ENCODE measurements around the gene C1QTNF5.

C1QTNF5 gene

GRCh38 chr11:119336744-119337469 lies 3.8 kb downstream of the C1QTNF5 start:
- DNase-seq = no peak

GRCh38 chr11:119335655-119336543 lies 4.8 kb downstream of the C1QTNF5 start:
- DNase-seq = no peak

GRCh38 chr11:119335091-119335654 lies 5.5 kb downstream of the C1QTNF5 start:
- no peak for DNase-seq

- DNase-seq = peak; percentile 99
Observed at GRCh38 chr11:119334174-119334930, 6.3 kb downstream of the C1QTNF5 start, which contains the start of gene RNF26. Gene RNF26, plus strand, starts transcription at chr11:119334527. Its CDS starts 596 bp downstream, at chr11:119335123.

GRCh38 chr11:119332111-119332765 lies 8.4 kb downstream of the C1QTNF5 start:
- DNase-seq = no peak

GRCh38 chr11:119330237-119330636 lies 10.4 kb downstream of the C1QTNF5 start:
- DNase-seq = no peak

GRCh38 chr11:119329320-119329719 lies 11.4 kb downstream of the C1QTNF5 start:
- DNase-seq = no peak

GRCh38 chr11:119324189-119324588 lies 16.5 kb downstream of the C1QTNF5 start:
- no peak for DNase-seq

- DNase-seq = peak; percentile 71
Observed at GRCh38 chr11:119323532-119324033, 17.1 kb downstream of the C1QTNF5 start.

GRCh38 chr11:119322921-119323531 lies 17.7 kb downstream of the C1QTNF5 start:
- no peak for DNase-seq

- peak; percentile 34 for DNase-seq
Observed at GRCh38 chr11:119322360-119322739, 18.3 kb downstream of the C1QTNF5 start.

- peak; percentile 82 for DNase-seq
Observed at GRCh38 chr11:119320776-119321524, 19.7 kb downstream of the C1QTNF5 start.

GRCh38 chr11:119320240-119320775 lies 20.4 kb downstream of the C1QTNF5 start:
- no peak for DNase-seq

- no peak for DNase-seq
Observed at GRCh38 chr11:119319700-119320239, 20.9 kb downstream of the C1QTNF5 start.

- DNase-seq = no peak
Observed at GRCh38 chr11:119319136-119319699, 21.5 kb downstream of the C1QTNF5 start.

- no peak for DNase-seq
Observed at GRCh38 chr11:119318240-119319135, 22.2 kb downstream of the C1QTNF5 start.

- no peak for DNase-seq
Observed at GRCh38 chr11:119317592-119318239, 23.0 kb downstream of the C1QTNF5 start.

Measured in NCI-H146 (cell line).